GM18508 (cell line): ENCODE data around the gene KL.

Source experiments
- ATAC-seq: cut with Tn5 transposase; IDR thresholded peaks from one replicate; pipeline ENCODE4 v1.9.1; 2021; ENCODE audit warnings: moderate number of reproducible peaks; ENCODE audit not compliant: insufficient read depth, unreplicated experiment

KL gene

GRCh38 chr13:33076001-33076992 lies 60.1 kb downstream of the KL start:
- no peak for ATAC-seq

- no peak for ATAC-seq
These were observed 62.0 kb downstream of the KL start for GRCh38 chr13:33078263-33078662.

DNA sequence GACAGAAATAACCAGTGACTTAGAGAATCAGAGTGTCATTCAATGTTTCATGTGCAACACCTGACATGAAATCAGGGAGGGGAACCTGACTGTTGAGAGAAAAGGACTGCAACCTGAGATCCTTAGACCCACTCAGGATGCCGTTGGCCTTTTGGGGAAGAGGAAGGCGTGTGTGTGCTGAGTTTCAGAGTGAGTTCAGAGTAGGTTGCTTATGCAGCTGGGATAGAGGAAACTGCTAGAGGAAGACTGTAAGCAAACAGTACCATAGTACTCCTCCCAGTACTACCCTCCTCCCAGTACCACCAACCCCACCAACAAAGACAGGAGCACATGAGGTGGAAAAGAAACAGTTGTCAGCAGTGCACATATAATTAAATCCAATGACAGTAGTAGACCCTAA lies 63.7 kb downstream of the KL start:
- no peak for ATAC-seq

- ATAC-seq = no peak
These were observed 64.9 kb downstream of the KL start for GRCh38 chr13:33080972-33081590.

DNA sequence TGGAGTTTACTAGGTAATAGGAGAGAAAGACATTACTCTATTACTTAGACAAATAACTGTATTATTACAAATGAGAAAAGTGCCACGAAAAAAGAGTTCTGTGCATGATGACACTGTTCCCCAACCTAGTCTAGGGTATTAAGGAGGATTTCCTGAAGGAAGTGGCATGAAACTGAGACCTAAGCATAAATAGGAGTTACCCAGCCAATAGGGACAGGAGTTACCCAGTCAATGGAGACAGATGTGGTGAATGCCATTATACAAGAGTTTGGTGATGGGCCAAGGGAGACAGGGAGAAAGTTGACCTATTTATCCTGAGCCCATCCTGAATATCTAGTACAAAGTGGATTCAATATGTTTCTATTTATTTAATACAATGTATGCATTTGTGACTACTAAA lies 65.4 kb downstream of the KL start:
- no peak for ATAC-seq

GRCh38 chr13:33083054-33083453 lies 66.8 kb downstream of the KL start:
- ATAC-seq = no peak

- no peak for ATAC-seq
These were observed 70.9 kb downstream of the KL start for GRCh38 chr13:33087091-33087490.

- ATAC-seq = no peak
These were observed 71.6 kb downstream of the KL start for GRCh38 chr13:33087790-33088189.

- no peak for ATAC-seq
These were observed 73.1 kb downstream of the KL start for GRCh38 chr13:33089311-33089710.

- no peak for ATAC-seq
These were observed 74.7 kb downstream of the KL start for GRCh38 chr13:33090755-33091414.

GRCh38 chr13:33091415-33091774 lies 75.2 kb downstream of the KL start:
- ATAC-seq = no peak

DNA sequence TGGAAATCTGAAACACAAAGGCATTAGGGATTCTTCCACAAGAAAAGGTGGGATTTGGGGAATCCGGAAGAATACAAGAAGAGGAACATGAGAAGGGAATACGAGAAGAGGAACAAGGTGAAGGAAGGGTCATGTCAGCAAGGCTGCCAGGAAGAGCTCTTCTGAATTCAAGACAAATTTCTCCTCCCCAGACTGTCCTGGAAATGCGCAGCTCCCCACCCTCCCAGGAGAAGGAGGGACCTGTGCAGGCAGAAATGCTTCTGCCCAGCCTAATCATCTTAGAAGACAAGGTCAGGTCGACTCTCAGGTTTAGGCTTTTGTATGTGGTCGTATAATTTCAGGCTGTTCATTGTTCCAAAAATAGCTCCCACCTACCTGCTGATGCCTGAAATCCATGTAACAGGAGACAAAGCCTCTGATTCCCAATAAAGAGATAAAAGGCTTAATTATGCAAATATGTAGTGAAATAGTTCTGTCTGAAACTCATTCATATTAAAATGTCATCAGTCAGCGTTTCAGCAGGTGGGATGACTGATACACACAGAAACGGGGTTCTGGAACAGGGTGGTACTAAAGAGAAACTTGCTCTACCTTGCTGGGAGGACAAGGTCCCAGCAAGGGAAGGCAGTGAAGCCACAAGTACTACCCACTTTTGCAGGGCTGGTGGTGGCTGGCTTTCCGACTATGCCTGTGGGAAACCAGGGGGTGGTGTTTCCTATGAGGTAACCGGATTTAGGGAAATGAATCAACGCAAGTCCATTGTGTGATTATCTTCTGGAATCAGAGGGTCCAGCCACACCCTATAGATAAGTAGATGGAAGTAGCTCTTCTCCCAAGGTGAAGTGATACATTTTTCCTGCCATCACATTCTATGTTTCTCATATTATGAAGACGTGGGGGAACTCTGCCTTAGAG lies 76.1 kb downstream of the KL start:
- ATAC-seq = no peak

DNA sequence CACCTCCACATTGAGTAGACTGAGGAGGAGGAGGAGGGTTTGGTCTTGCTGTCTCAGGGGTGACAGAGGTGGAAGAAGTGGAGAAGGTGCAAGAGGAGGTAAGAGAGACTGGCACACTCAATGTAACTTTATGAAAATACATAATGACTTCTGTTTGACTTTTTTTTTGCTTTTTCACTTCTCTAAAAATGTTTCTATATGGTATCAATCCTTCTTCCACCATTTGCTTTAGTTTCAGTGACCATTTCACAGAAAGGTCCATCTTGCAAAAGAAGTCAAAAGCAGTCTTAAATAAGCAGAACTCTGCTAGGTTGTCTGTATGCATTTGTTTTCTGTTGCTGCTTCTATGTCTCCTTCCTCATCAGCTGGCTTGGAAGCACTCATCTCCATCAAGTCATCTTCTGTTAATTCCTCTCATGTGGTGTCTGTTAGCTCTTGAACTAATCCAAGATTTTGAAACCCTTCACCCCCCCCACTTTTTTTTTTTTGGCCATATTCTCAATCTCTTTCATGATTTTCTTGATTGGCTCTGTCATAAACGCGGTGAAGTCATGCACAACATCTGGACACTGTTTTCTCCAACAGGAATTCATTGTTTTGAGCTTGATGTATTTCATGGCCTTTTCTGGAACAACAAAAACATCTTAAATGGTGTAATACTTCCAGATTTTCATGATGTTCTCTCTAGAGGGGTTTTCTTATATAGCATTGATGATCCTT lies 80.8 kb downstream of the KL start:
- ATAC-seq = no peak

DNA sequence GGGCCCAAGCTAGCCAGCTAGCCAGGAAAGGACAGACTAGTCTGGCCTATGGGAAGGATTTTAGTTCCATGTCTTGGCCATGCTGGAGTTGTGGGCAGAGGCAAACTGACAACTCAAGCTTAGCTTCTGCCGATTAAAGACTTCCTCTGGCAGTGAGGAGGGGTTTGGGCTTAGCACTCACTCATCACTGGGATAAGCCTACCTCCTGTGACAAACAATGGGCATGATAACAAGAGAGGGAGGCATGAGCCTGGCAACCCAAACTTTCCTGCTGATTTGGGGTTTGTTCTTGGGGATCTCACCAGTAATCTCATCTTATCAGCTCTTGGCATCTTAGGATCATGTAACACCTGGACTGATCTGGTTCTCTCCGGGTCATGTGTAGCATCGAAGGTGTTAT lies 83.6 kb downstream of the KL start:
- no peak for ATAC-seq

GRCh38 chr13:33100886-33101285 lies 84.7 kb downstream of the KL start:
- ATAC-seq = no peak

DNA sequence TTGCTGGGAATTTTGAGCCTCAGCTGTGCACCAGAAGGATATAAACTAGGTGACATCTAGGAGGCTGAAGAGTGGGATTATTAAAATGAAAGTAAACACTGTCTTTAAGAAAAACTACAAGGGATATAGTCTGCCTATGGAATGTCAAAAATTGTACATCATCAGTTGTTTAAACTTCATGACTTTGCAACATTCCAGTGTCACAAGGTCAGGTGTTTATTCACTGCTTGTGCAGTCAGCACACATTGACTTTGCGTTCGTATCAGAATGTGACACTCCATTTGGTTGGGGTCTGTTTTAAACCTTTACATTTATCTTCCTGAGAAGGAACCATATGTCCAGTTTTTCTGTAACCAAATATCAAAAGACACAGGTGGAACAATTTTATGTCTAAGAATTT lies 85.6 kb downstream of the KL start:
- no peak for ATAC-seq

DNA sequence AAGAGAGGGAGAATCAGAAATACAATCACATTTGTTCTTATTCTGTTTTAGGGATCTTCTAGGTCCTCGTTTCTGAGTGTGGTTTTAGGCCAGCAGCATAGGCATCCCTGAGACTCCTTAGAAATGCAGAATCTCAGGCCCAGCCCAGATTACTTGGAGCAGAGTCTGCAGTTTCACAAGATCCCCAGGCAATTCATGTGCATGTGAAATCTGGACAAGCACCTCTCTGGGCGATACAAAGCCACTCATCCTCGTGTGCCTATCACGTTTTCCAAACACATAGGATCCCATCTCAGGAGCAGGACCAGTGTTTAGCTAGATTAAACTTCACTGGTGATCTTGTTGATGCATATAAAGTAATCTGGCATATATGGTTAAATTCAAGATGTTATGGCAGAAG lies 87.2 kb downstream of the KL start:
- ATAC-seq = no peak

DNA sequence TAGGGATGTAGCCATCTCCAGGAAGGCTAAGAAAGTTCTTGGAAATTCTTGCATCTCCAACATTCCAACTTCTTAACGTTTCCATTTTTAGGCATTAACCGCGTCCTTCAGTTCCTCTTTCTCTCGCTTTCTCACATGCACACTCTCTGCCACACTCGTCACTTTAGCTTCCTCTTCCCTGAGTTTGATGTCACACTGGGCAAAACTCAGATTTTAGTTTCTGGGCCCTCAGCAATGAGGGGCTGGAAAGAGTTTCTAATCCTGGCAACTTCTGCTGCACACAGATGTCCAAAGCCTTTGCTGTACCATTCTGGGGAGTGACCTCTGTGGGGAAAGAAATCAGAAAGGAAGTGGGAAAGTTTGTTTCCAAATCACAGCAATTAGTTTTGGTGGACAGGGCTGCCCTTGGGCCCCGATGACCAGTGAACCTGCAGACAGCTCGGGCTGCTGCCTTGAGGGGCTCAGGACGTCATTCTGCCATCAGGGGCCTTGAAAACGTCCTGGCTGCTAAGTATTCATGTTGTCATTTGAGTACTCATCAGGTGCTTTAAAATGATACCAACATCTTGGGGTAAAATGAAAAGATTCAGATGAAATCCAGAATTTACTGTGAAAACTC lies 89.3 kb downstream of the KL start:
- no peak for ATAC-seq

GRCh38 chr13:33106656-33107360 lies 90.6 kb downstream of the KL start:
- ATAC-seq = no peak
